Activated naive CD4-positive, alpha-beta T cell treated with anti-CD3 and anti-CD28 coated beads, Interleukin-2, amount 50 U/mL, for 16 hours (primary cell): ENCODE measurements around the gene B4GALT1.
A peak's percentile ranks its signal among the peaks of the same experiment; 100 is the strongest.
"Not testable (repeated sequence)": the region's sequence is repeated elsewhere in the genome, so short reads cannot be mapped to it uniquely, and the experiment has no call there.

Experiments
- DNase-seq: peaks from one replicate; pipeline ENCODE4 v3.0.0-alpha.2; 2020

The B4GALT1 gene

GRCh38 chr9:33161589-33162132 lies 5.5 kb downstream of the B4GALT1 start:
- DNase-seq = no peak

GRCh38 chr9:33161011-33161588 lies 6.0 kb downstream of the B4GALT1 start:
- DNase-seq = no peak

- DNase-seq = not testable (repeated sequence)
These were observed 6.7 kb downstream of the B4GALT1 start for GRCh38 chr9:33160446-33160845.

GRCh38 chr9:33159777-33160127 lies 7.4 kb downstream of the B4GALT1 start:
- peak; percentile 62 for DNase-seq

GRCh38 chr9:33158843-33159776 lies 8.0 kb downstream of the B4GALT1 start:
- DNase-seq = no peak

GRCh38 chr9:33157960-33158842 lies 8.9 kb downstream of the B4GALT1 start:
- DNase-seq = no peak

- no peak for DNase-seq
These were observed 11.7 kb downstream of the B4GALT1 start for GRCh38 chr9:33155393-33155792.

- no peak for DNase-seq
These were observed 12.8 kb downstream of the B4GALT1 start for GRCh38 chr9:33154371-33154770.

GRCh38 chr9:33153666-33154065 lies 13.5 kb downstream of the B4GALT1 start:
- no peak for DNase-seq

- DNase-seq = no peak
These were observed 14.1 kb downstream of the B4GALT1 start for GRCh38 chr9:33153001-33153400.

GRCh38 chr9:33151601-33152000 lies 15.5 kb downstream of the B4GALT1 start:
- no peak for DNase-seq

GRCh38 chr9:33151007-33151557 lies 16.1 kb downstream of the B4GALT1 start:
- DNase-seq = no peak

- DNase-seq = no peak
These were observed 18.6 kb downstream of the B4GALT1 start for GRCh38 chr9:33148367-33149014.

GRCh38 chr9:33147416-33148169 lies 19.5 kb downstream of the B4GALT1 start:
- DNase-seq = no peak

- DNase-seq = no peak
These were observed 20.8 kb downstream of the B4GALT1 start for GRCh38 chr9:33146298-33146697.

GRCh38 chr9:33144551-33144950 lies 22.6 kb downstream of the B4GALT1 start:
- no peak for DNase-seq

GRCh38 chr9:33143241-33143661 lies 23.9 kb downstream of the B4GALT1 start:
- no peak for DNase-seq

- no peak for DNase-seq
These were observed 24.6 kb downstream of the B4GALT1 start for GRCh38 chr9:33142535-33142934.

GRCh38 chr9:33140401-33141360 lies 26.5 kb downstream of the B4GALT1 start:
- DNase-seq = no peak
